Activated CD4-positive, alpha-beta T cell treated with anti-CD3 and anti-CD28 coated beads, Interleukin-2, amount 50 U/mL, for 1 hour (primary cell): Measurements from ENCODE around the gene PARP9.
"Not testable (repeated sequence)": the region's sequence is repeated elsewhere in the genome, so short reads cannot be mapped to it uniquely, and the experiment has no call there.

Source experiments
- DNase-seq: peaks from one replicate; pipeline ENCODE4 v3.0.0-alpha.2; 2020

Gene PARP9

DNA sequence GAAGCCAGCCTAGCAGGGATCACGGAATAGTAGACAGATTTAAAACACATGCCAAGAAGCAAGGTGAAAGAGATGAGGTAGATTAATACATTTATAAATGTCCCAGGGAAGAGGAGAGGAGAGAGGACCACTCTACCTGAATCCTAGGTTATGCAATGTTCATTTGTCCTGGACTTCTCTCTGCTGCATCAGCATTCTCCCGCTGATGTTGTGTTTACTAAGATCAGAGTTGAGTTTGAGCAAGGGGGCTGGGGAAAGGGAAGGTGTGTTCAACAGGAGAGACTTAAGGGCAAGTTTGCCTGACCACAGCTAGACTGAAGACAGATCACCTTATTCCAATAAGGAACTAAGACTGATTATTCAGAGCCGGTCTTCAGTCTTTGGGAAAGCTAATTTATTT lies 48.2 kb downstream of the PARP9 start:
- DNase-seq = no peak

DNA sequence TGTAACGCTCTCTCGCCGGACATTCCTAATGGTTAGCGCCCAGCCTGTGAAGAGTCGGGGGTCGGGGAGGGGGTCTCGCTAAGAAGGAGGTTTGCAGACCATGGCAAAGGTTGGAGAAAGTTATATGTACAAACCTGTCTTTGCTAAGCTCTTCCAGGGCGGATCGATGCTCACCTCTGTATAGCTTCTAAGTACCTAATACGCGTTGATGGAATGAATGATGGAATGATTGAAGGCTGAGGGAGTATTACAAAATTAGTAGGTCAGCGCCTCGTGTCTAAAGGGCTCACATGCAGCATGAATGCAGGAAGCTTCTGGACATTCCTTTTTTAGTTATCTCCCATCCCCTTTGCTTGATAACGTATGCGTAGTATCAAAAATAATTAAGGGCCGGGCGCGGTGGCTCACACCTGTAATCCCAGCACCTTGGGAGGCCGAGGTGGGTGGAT lies 49.1 kb downstream of the PARP9 start:
- no peak for DNase-seq

DNA sequence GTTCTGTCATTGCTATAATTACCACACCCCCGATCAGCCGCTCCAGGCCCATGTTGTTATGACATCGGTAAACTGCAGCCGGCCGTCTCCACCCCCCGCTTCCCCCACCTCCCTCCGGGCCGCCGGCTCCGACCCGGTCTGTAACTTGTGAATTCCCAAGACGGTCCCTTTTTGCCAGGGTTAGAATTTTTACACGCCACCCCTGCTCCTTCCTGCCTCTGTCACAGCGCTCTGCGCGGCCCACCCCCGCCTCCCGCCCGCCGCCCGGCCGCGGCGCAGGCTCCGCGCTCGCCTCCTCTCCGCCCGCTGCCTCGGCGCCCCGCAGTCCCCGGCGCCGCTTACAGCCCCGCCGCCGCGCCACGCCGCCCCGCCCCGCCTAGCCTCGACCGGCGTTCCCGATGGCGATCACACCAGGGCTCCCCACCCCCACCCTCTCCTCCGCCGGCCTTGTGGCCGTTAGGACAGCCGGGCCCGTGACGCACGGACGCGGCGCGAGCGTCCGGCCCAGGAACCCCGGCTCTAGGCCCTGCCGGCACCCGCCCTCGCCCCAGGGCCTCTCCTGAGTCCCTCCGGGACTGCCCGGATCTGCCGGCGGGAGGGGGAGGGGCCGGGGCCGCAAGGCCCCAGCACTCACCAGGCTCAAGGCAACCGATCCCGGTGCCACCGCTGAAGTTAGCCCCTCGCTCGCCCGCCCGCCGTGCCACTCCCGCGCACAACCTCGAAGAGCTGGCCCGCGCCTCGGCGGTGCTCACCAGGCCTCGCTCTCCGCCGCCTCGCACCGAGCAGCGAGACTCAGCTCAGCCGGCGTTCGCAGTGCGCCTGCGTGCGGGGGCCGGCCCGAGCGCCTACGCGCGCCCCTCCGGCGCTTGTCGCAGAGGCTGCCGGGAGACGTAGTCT lies 49.7 kb downstream of the PARP9 start, which contains the start of gene KPNA1:
Gene KPNA1, minus strand, starts transcription at position 817 of the 897 bp plus-strand sequence. CDS start 18,374 bp downstream, outside the sequence.
- peak; percentile 81 for DNase-seq

DNA sequence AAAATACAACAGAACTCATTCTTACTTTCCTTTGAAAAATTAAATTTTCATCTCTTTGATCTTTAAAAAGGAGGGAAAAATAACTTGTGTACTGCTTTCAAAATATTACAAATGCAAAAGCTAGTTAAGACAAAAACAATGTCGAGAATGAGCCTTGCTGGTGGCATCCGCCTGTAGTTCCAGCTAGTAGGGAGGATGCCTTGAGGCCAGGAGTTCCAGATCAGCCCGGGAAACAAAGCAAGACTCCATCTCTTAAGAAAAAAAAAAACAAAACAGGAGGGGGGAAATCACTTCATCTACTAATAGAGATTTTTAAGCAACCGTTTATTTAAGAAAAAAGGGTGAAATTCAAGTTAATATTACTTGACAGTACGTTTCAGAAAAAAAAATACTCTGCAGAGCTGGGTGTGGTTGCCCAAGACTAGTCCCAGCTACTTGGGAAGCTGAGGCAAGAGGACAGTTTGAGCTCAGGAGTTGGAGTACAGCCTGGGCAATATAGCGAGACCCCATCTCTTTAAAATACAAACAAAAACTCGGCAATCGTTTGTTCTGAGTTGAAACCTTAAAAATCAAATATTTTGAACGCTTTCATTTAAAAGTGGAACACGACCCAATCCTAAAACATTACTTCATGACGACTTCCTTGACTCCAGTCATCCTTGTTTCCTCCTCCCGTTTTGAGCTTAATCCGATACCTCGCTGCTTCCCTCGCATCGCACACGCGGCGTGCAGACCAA lies 50.5 kb downstream of the PARP9 start:
- no peak for DNase-seq

GRCh38 chr3:122512284-122512683 lies 51.8 kb downstream of the PARP9 start:
- no peak for DNase-seq

- no peak for DNase-seq
Measured at GRCh38 chr3:122510878-122511535, 53.1 kb downstream of the PARP9 start.

- DNase-seq = not testable (repeated sequence)
Measured at GRCh38 chr3:122508944-122509343, 55.2 kb downstream of the PARP9 start.

DNA sequence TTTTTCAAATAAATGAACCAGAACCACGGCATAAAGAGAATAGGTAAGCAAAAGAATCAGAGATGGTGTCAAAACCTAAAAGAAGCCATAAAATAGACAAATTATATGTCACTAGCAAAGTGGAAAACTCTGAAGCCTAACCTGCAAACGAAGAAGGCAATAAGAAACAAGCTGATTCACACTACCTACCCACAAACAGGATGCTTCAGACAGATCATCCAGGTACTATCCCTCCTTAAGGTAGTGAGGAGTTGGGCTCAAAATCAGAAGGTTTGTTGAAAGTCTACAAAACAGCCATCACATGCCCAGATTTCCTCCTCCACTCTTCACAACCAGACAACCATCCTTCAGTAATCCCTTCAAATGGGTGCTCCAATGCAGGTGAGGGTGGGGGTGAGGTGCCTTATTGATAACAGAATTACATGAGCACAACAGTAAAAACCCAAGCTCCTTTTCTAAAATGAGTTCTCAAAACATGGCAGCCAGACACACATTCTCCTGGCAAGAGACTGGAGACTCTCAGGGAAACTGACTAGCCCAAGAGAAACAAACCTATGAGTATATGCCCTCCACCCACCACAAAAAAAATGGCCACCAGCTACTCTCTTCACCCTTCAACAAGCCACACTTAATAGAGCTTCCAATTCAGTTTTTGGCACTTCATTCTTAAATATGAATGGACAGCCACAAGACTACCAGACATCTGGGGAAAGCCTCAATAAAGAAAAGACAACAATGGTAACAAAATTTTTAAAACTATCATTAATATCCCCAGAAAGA lies 55.8 kb downstream of the PARP9 start:
- no peak for DNase-seq

DNA sequence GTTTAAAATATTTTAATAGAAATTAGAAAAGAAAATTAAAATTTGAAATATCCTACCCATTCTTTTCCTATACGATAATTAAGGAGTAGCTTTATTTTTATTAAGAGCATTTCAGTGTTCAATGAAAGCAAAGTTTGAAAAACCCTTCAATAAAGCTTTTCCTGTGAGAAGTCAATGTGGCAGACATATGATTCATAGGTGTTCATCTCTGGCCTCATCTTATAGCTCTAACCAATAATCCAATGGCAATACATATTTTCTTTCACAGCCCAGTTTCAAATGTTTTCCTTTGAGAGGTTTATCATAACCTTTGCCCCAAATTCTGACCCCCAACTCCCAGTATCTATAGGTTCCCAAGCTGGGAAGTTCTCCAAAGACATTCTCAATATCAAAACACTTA lies 57.6 kb downstream of the PARP9 start:
- no peak for DNase-seq

DNA sequence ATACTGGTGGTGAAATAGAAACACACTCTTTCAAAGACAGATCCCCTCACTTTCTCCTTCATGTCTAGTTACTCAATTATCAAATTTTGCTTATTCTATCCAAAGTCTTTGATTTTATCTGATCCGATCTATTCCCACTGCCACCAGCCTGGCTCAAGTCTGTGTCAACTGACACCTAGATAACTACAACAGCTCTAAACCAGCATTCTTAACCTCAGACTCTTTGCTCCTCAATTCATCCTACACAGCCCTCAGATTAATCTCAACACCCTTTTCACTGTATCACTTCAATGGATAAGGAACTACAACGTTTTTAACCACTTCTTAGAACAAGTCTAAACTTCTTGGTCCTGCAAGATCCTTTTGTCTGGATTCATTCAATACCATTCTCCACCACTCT lies 58.4 kb downstream of the PARP9 start:
- no peak for DNase-seq

DNA sequence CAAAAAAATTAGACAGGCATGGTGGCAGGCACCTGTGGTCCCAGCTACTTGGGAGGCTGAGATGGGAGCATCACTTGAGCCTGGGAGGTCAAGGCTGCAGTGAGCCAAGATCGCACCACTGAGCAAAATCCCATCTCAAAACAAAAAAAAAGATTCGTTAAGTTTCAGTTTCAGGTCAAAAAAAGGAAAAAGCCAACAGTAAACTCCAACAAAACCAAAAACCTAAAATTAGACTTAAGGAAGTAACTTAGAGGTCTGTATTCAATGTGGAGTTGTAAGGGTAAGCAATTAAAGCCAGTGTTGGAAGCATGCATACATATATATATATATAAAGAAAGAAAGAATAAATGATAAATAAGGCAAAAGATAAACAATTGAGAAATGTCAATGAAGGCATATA lies 61.2 kb downstream of the PARP9 start:
- DNase-seq = no peak

DNA sequence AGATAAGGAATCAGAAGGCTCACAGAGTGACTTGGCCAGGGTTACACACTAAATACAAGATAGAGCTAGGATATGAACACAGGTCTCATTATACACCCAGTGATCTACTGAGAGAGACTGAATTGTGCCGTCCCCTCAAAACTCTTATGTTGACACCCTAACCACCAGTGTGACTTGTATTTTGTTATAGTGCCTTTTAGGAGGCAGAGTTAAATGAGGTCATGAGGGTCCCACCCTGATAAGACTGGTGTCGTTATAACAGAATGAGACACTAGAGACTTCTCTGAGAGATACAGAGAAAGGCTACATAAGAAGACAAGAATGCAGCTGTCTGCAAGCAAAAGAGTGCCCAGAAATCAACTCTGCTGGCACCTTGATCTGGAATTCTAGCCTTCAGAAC lies 62.0 kb downstream of the PARP9 start:
- no peak for DNase-seq

- DNase-seq = not testable (repeated sequence)
Measured at GRCh38 chr3:122500964-122501363, 63.1 kb downstream of the PARP9 start.

- DNase-seq = no peak
Measured at GRCh38 chr3:122498152-122498551, 65.9 kb downstream of the PARP9 start.

GRCh38 chr3:122497425-122497824 lies 66.7 kb downstream of the PARP9 start:
- DNase-seq = no peak

DNA sequence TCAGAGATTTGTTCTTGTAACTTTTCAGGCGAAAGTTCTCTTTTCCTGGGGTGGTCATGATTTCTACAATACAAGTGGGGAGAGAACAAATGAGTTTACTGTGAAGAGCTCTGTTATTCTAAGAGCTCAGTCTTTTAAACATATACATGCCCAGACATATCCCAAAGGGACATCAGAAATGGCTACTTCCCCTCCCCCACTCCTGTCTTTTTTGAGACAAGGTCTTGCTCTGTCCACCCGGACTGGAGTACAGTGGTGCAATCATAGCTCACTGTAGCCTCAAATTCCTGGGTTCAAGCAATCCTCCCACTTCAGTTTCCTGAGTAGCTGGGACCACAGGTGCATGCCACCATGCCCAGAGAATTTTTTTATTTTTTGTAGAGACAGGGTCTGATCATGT lies 67.6 kb downstream of the PARP9 start:
- no peak for DNase-seq

DNA sequence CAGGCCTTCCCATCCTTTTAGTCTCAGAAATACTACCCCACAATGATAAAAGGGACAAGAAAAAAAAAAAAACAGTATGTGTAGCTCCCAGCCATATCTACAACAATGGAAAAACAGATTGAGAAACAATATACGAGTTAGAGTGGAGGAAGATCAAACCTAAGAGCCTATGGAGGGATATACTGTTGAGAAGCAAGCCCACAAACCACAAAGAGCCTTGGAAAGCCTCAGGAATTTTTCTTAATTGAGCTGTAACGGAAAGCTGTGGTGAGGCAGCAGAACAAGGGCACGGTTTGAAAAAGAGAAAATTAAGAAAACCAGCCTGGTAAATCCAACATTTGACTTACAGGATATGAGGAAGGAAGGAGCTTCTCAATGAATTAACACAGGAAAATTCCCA lies 70.8 kb downstream of the PARP9 start:
- DNase-seq = no peak

DNA sequence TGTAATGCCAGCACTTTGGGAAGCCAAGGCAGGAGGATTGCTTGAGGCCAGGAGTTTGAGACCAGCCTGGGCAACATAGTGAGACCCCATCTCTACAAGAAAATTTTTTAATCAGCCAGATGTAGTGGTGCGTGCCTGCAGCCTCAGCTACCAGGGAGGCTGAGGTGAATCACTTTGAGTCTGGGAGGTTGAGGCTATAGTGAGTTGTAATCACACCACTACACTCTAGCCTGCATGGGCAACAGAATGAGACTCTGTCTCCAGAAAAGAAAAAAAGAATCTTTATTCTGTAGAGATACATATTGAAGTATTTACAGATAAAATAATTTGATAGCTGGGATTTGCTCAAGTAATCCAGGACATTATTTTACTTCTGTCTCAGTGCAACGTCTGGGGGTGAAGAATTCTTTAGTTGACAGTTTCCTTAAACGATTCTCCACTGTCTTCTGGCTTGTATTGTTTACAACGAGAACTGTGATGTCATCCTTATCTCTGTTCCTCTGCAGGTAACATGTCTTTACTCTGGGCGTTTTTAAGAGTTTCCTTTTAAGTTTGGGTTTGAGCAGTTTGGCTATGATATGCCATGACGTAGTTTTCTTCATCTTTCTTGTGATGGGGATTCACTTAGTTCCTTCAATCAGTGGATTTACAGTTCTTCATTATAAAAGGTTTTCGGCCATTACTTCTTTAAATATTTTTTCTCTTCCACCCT lies 75.7 kb downstream of the PARP9 start:
- no peak for DNase-seq

DNA sequence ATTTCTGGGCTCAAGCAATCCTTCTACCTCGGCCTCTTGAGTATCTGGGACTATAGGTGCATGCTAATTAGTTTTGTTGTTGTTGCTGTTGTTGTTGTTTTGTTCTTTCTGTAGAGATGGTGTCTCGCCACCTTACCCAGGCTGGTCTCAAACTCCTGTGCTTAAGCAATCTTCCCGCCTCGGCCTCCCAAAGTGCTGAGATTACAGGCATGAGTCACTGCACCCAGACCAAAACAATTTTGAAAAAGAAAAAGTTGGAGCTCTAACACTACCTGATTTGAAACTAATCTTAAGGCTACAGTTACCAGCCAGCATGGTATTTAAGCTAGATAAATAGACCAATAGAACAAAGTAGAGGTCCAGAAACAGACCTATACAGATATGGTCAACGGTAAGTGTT lies 79.1 kb downstream of the PARP9 start:
- DNase-seq = no peak

DNA sequence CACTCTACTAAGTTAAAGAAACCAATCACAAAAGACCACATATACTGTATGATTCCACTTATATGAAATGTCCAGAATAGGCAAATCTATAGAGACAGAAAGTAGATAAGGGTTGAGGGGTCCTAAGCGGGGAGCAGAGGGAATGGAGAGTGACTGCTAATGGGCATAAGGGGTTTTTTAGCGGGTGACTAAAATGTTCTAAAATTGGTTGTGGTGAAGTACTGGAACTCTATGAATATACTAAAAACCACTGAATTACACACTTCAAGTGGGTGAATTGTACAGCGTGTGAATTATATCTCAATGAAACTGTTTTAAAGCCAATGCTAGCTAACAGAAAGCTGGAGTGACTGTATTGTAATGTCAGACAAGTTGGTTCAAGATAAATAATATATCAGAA lies 82.7 kb downstream of the PARP9 start:
- DNase-seq = no peak
